Neural cell (in vitro differentiated cells): ENCODE data around the gene P2RY6. TPM values are rescaled to one million over a fixed set of nuclear protein-coding genes. Genes with fewer than 3 reads are reported as not detected.

Experiments used
- H2AFZ ChIP-seq: fragments of 200-600, 300-800 bp; sonication (generic), shearing (Covaris generic); 2 replicates; pipeline ENCODE4 v1.6.0; 2014; ENCODE audit warnings: low read depth, mild to moderate bottlenecking, antibody characterized with exemption, low read length, moderate library complexity
- H3F3A ChIP-seq: fragments of 200-600 bp; shearing (Covaris generic); 2 replicates; pipeline ENCODE4 v1.6.1; 2016; ENCODE audit warnings: mild to moderate bottlenecking, moderate library complexity, mixed read lengths, antibody characterized with exemption, low read length; ENCODE audit not compliant: insufficient read depth, poor library complexity, severe bottlenecking
- H3K27ac ChIP-seq: fragments of 200-600, 300-800 bp; sonication (generic), shearing (Covaris generic); 2 replicates; pipeline ENCODE4 v1.5.1; 2014; ENCODE audit warnings: mild to moderate bottlenecking, low read length, moderate library complexity
- H3K27me3 ChIP-seq: fragments of 300-800, 200-600 bp; sonication (generic), shearing (Covaris generic); 2 replicates; pipeline ENCODE4 v1.6.0; 2014; ENCODE audit warnings: mild to moderate bottlenecking, low read depth, low read length, moderate library complexity; ENCODE audit not compliant: insufficient read depth
- H3K36me3 ChIP-seq: fragments of 300-800, 200-600 bp; sonication (generic), shearing (Covaris generic); 2 replicates; pipeline ENCODE4 v1.5.1; 2014; ENCODE audit warnings: mild to moderate bottlenecking, antibody characterized with exemption, low read length, moderate library complexity; ENCODE audit not compliant: insufficient read depth
- H3K4me2 ChIP-seq: fragments of 300-800, 200-600 bp; sonication (generic), shearing (Covaris generic); 2 replicates; pipeline ENCODE4 v1.6.0; 2014; ENCODE audit warnings: mild to moderate bottlenecking, low read length
- H3K4me3 ChIP-seq: fragments of 300-800, 200-600 bp; sonication (generic), shearing (Covaris generic); 2 replicates; pipeline ENCODE4 v1.5.1; 2014; ENCODE audit warnings: mild to moderate bottlenecking, low read length, moderate library complexity
- H3K79me2 ChIP-seq: fragments of 200-600 bp; shearing (Covaris generic); replicated peaks from 2 replicates; pipeline ENCODE4 v1.6.0; 2014; ENCODE audit warnings: mild to moderate bottlenecking, low read length, moderate library complexity; ENCODE audit not compliant: insufficient read depth
- H3K9ac ChIP-seq: fragments of 300-800, 200-600 bp; sonication (generic), shearing (Covaris generic); 2 replicates; pipeline ENCODE4 v1.6.1; 2016; ENCODE audit warnings: mild to moderate bottlenecking, low read length, mixed read lengths
- H3K9me2 ChIP-seq: fragments of 200-600 bp; shearing (Covaris generic); 2 replicates; pipeline ENCODE4 v1.6.1; 2016; ENCODE audit warnings: mild to moderate bottlenecking, low read length, mixed read lengths; ENCODE audit not compliant: insufficient read depth
- H3K9me3 ChIP-seq: fragments of 200-600, 300-800 bp; sonication (generic), shearing (Covaris generic); 2 replicates; pipeline ENCODE4 v1.6.1; 2016; ENCODE audit warnings: mild to moderate bottlenecking, mixed run types, low read length, moderate library complexity, mixed read lengths
- H4K20me1 ChIP-seq: fragments of 200-600 bp; shearing (Covaris generic); 2 replicates; pipeline ENCODE4 v1.6.1; 2016; ENCODE audit warnings: mild to moderate bottlenecking, mixed run types; ENCODE audit not compliant: insufficient read depth
- EP300 ChIP-seq: fragments of 450-650 bp; conservative IDR thresholded peaks from 2 replicates; pipeline ENCODE4 v1.6.1; 2014; ENCODE audit warnings: antibody characterized with exemption, mild to moderate bottlenecking, moderate library complexity; ENCODE audit not compliant: poor library complexity, severe bottlenecking
- EZH2 ChIP-seq: fragments of 200-600, 300-800 bp; shearing (Covaris generic), sonication (generic); IDR thresholded peaks from 2 replicates; pipeline ENCODE4 v1.6.1; 2014; ENCODE audit warnings: antibody characterized with exemption, low read length, borderline replicate concordance, mild to moderate bottlenecking; ENCODE audit not compliant: insufficient read depth, poor library complexity, severe bottlenecking
- MXI1 ChIP-seq: fragments of 450-650 bp; conservative IDR thresholded peaks from 2 replicates; pipeline ENCODE4 v1.6.1; 2014; ENCODE audit warnings: antibody characterized with exemption, mild to moderate bottlenecking; ENCODE audit not compliant: poor library complexity, severe bottlenecking
- POLR2AphosphoS5 ChIP-seq: IDR thresholded peaks from 2 replicates; pipeline ENCODE4 v1.6.1; 2012
- RAD21 ChIP-seq: fragments of 450-650 bp; conservative IDR thresholded peaks from 2 replicates; pipeline ENCODE4 v1.6.1; 2014; ENCODE audit warnings: antibody characterized with exemption, mild to moderate bottlenecking, moderate library complexity
- REST ChIP-seq: IDR thresholded peaks from 2 replicates; pipeline ENCODE4 v1.6.1; 2012; ENCODE audit warnings: borderline replicate concordance
- SMC3 ChIP-seq: fragments of 450-650 bp; conservative IDR thresholded peaks from 2 replicates; pipeline ENCODE4 v1.6.1; 2014; ENCODE audit warnings: antibody characterized with exemption, mild to moderate bottlenecking, moderate library complexity; ENCODE audit not compliant: poor library complexity
- TAF1 ChIP-seq: IDR thresholded peaks from 2 replicates; pipeline ENCODE4 v1.6.1; 2012; ENCODE audit warnings: low read depth
- polyA plus RNA-seq: library from polyadenylated mRNA; depleted of rRNA; stranded (reverse); fragments of >200 nt; gene quantifications from 2 replicates; pipeline ENCODE4 v1.2.3, GENCODE V29; 2014
- TF ChIP-seq, protein P1 (sequence below): fragments of 450-650 bp; IDR thresholded peaks from 2 replicates; pipeline ENCODE4 v1.5.1; 2014; ENCODE audit warnings: antibody characterized with exemption, mild to moderate bottlenecking, moderate library complexity; ENCODE audit not compliant: poor library complexity, severe bottlenecking

Gene P2RY6
- polyA plus RNA-seq, 1 donor from 2014 or later = not detected

GRCh38 chr11:73267906-73268540, 4.1 kb upstream of the P2RY6 start:
- Histone ChIP-seq H3K9ac (no peak overlapping the region), H3K9me3 (no peaks in the 10 kb centered on the region), H3F3A (no peaks in the 10 kb centered on the region), H3K36me3 (no peaks in the 10 kb centered on the region), H3K27me3 (peaks cover 4% of the 10 kb centered on the region), H4K20me1 (no peaks in the 10 kb centered on the region), H3K27ac (no peak overlapping the region), H3K4me3 (no peak overlapping the region), H3K79me2 (no peaks in the 10 kb centered on the region), H2AFZ (no peak overlapping the region), H3K4me2 (no peak overlapping the region), H3K9me2 (no peaks in the 10 kb centered on the region)
- no peak for TF ChIP-seq POLR2AphosphoS5
- TF ChIP-seq SMC3 = no peak
- no peak for TF ChIP-seq MXI1
- TF ChIP-seq EZH2 = no peak
- no peak for TF ChIP-seq REST
- no peak for TF ChIP-seq TAF1
- TF ChIP-seq EP300 = no peak
- TF ChIP-seq, protein P1, sequence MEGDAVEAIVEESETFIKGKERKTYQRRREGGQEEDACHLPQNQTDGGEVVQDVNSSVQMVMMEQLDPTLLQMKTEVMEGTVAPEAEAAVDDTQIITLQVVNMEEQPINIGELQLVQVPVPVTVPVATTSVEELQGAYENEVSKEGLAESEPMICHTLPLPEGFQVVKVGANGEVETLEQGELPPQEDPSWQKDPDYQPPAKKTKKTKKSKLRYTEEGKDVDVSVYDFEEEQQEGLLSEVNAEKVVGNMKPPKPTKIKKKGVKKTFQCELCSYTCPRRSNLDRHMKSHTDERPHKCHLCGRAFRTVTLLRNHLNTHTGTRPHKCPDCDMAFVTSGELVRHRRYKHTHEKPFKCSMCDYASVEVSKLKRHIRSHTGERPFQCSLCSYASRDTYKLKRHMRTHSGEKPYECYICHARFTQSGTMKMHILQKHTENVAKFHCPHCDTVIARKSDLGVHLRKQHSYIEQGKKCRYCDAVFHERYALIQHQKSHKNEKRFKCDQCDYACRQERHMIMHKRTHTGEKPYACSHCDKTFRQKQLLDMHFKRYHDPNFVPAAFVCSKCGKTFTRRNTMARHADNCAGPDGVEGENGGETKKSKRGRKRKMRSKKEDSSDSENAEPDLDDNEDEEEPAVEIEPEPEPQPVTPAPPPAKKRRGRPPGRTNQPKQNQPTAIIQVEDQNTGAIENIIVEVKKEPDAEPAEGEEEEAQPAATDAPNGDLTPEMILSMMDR = no peak
- TF ChIP-seq RAD21 = no peak

DNA sequence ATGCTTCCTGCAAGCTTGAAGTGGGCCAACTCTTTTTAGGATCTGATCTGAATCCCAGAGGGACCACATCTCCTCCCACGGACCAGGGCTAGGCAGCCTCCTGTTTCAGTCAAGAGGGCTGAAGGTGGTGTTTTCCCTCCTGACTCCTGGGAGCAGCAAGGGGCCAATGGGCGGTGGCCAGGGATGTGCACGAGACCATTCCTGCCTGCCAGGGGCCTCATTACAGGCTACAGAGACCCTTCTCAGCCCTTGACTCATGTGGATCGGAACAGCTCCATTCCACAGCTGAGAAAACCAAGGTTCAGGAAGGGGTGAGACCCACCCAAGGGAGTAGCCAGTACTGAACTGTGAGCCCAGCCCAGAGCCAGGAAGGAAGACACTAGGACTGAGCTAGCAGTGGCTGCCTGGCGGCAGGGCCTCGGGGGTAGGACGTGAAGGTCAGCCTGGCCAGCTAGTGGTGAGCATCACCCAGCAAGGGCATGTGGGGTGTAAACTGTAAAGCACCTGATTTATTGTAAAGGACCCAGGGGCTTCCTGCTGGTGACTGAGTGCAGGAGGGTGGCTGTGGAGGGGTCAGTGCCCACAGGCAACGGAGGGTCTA, 3.4 kb upstream of the P2RY6 start:
- no peak overlapping the region for H3K4me3 ChIP-seq
- H4K20me1 ChIP-seq = no peaks in the 10 kb centered on the region
- H3K4me2 ChIP-seq = no peak overlapping the region
- H3K9ac ChIP-seq = no peak overlapping the region
- TF ChIP-seq REST (no peak), EP300 (no peak), EZH2 (no peak), RAD21 (no peak), TAF1 (no peak), MXI1 (no peak), POLR2AphosphoS5 (no peak), SMC3 (no peak)
- TF ChIP-seq, protein P1 = no peak
- H3K27ac ChIP-seq = no peak overlapping the region
- H3K36me3 ChIP-seq = no peaks in the 10 kb centered on the region
- H2AFZ ChIP-seq = no peak overlapping the region
- H3K9me3 ChIP-seq = no peaks in the 10 kb centered on the region
- no peaks in the 10 kb centered on the region for H3K9me2 ChIP-seq
- no peaks in the 10 kb centered on the region for H3F3A ChIP-seq
- peaks cover 4% of the 10 kb centered on the region for H3K27me3 ChIP-seq
- H3K79me2 ChIP-seq = no peaks in the 10 kb centered on the region
